ENCODE measurements around the gene NSD2. TPM values are rescaled to one million over a fixed set of nuclear protein-coding genes. Genes with fewer than 3 reads are reported as not detected.

Gene NSD2
- total RNA-seq, 1 experiment from 2014 or later: 69.0 TPM

DNA sequence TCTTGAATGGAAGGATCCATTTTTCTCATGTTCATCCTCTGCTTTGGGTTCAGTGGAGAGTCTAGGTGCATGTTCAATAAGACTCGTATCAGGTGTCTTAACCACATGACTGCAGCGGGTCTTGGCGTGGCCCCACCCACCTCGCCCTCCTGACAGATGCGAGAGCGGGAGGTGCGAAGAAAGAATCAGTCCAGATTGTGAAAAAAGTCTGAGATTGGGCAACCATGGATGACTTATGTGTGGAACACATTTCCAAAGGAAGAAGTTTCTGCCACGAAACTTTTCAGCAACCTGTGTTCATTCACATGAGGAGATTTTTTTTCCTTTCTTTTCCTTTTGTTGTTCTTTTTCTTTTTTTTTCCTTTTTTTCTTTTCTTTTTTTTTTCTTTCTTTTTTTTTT is 66.8 kb downstream of the NSD2 start:
- no peak overlapping the region for H3K27ac ChIP-seq (ENCODE audit: low read length)
- H3K9me2 ChIP-seq (replicated peaks; ENCODE audit: low read length): no peaks in the 10 kb centered on the region
- ChIA-PET POLR2A (ENCODE audit: unreplicated experiment) (no interaction called here), CTCF (no interaction called here)
- H3K27me3 ChIP-seq (ENCODE audit: low read length): no peaks in the 10 kb centered on the region
- DNase-seq (no peak), ATAC-seq (no peak)
- H3K79me2 ChIP-seq (ENCODE audit: low read length): peaks cover 3% of the 10 kb centered on the region; the same call in 1 of the 2 replicates
- peaks cover 25% of the 10 kb centered on the region for H3K36me3 ChIP-seq (ENCODE audit: low read depth, low read length)
- peaks cover 27% of the 10 kb centered on the region for H3K4me1 ChIP-seq (ENCODE audit: insufficient read depth, low read length)
- no peaks in the 10 kb centered on the region for H4K20me1 ChIP-seq (ENCODE audit: low read length)
- intact Hi-C loops (cut with micrococcal nuclease): no loop called here
- H2AFZ ChIP-seq (ENCODE audit: low read length): no peak overlapping the region
- no peak overlapping the region for H3K4me2 ChIP-seq (ENCODE audit: low read length)
- H3F3A ChIP-seq (ENCODE audit: low read length, unreplicated experiment): peaks cover 9% of the 10 kb centered on the region
- TF ChIP-seq EZH2phosphoT487 (IDR thresholded peaks at IDR 0.05; ENCODE audit: borderline replicate concordance, low read length) (no peak), EZH2 (IDR thresholded peaks at IDR 0.05; ENCODE audit: low read length, unreplicated experiment) (no peak)
- TF ChIP-seq, protein P1, sequence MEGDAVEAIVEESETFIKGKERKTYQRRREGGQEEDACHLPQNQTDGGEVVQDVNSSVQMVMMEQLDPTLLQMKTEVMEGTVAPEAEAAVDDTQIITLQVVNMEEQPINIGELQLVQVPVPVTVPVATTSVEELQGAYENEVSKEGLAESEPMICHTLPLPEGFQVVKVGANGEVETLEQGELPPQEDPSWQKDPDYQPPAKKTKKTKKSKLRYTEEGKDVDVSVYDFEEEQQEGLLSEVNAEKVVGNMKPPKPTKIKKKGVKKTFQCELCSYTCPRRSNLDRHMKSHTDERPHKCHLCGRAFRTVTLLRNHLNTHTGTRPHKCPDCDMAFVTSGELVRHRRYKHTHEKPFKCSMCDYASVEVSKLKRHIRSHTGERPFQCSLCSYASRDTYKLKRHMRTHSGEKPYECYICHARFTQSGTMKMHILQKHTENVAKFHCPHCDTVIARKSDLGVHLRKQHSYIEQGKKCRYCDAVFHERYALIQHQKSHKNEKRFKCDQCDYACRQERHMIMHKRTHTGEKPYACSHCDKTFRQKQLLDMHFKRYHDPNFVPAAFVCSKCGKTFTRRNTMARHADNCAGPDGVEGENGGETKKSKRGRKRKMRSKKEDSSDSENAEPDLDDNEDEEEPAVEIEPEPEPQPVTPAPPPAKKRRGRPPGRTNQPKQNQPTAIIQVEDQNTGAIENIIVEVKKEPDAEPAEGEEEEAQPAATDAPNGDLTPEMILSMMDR (conservative IDR thresholded peaks at IDR 0.05; ENCODE audit: low read depth, low read length): no peak
- no peaks in the 10 kb centered on the region for H3K9me3 ChIP-seq (ENCODE audit: low read length)
- no peak overlapping the region for H3K4me3 ChIP-seq (ENCODE audit: low read length)
- BruUV-seq (replicated peaks): no TSS peak
- H3K9ac ChIP-seq (ENCODE audit: low read length): no peak overlapping the region

DNA sequence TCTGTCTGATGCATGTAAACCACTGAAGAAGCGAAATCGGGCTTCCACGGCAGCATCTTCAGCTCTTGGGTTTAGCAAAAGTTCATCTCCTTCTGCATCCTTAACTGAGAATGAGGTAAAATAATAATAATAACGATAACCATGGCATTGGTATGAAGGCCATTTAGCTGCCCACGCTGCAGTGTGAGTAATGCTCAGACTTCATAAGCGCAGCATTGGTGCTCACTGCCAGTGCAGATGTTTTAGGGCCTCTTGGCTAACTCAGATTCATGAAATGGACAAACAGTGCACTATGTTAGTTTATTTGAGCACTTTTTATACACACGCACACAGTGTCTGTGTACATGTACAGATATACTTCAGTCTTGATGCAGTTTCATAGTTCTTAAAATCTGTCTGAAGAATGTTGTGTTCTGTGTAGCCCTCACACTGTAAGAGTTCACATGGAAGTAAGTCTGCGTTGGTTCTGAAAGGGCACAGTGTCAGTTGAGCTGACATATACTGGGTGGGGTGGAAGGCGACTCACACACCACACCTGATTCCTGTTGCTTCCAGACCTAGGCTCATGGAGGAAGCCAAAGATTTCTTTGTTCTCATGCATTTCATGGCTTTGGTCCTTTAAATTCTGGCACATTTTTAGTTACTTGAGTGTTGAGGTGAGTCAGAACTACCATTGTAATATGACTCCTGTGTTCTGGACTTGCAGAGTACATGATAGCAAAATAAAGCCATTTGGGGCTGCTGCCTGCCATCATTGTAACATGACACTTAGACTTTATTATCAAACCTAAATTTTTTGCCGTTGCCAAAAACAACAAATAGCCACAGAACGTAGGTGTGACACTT is 68.7 kb downstream of the NSD2 start:
- ChIA-PET CTCF (interaction anchor here (0.5 kb wide), 1 partner anchor 476 kb away, joined by 3 read pairs; no protein-coding TSS in a partner anchor), POLR2A (ENCODE audit: unreplicated experiment) (interaction anchor here (0.7 kb wide), 1 partner anchor 10 kb away, joined by 3 read pairs; no protein-coding TSS in a partner anchor)
- BruUV-seq (replicated peaks): no TSS peak
- Histone ChIP-seq H3K4me2 (ENCODE audit: low read length) (peak overlapping the region; percentile 67), H3K27ac (ENCODE audit: low read length) (peak overlapping the region; percentile 70), H3K9me3 (ENCODE audit: low read length) (no peaks in the 10 kb centered on the region), H3K4me3 (ENCODE audit: low read length) (0 out of 2 replicates have a peak overlapping the region, but pooled peaks have one; percentile 29), H3K9ac (ENCODE audit: low read length) (peak overlapping the region; percentile 4; the same call in 1 of the 2 replicates), H3F3A (ENCODE audit: low read length, unreplicated experiment) (peaks cover 9% of the 10 kb centered on the region), H3K4me1 (ENCODE audit: insufficient read depth, low read length) (peaks cover 27% of the 10 kb centered on the region), H3K36me3 (ENCODE audit: low read depth, low read length) (peaks cover 42% of the 10 kb centered on the region), H4K20me1 (ENCODE audit: low read length) (no peaks in the 10 kb centered on the region), H3K79me2 (ENCODE audit: low read length) (peaks cover 3% of the 10 kb centered on the region; the same call in 1 of the 2 replicates), H2AFZ (ENCODE audit: low read length) (no peak overlapping the region), H3K27me3 (ENCODE audit: low read length) (no peaks in the 10 kb centered on the region), H3K9me2 (replicated peaks; ENCODE audit: low read length) (no peaks in the 10 kb centered on the region)
- TF ChIP-seq, protein P1 (conservative IDR thresholded peaks at IDR 0.05; ENCODE audit: low read depth, low read length): no peak
- TF ChIP-seq EZH2phosphoT487 (IDR thresholded peaks at IDR 0.05; ENCODE audit: borderline replicate concordance, low read length): no peak
- no peak for TF ChIP-seq EZH2 (IDR thresholded peaks at IDR 0.05; ENCODE audit: low read length, unreplicated experiment)
- DNase-seq (peak; percentile 91), ATAC-seq (peak; percentile 93)
- intact Hi-C loops (cut with micrococcal nuclease): loop anchor here (5.0 kb wide), 1 partner anchor 267 kb away; no protein-coding TSS in a partner anchor
